Astrocyte of the hippocampus (primary cell): ENCODE data around the gene TRIO.

ENCODE experiments used
- DNase-seq: peaks from one replicate; pipeline ENCODE4 v3.0.0; 2011; ENCODE audit warnings: low read depth, low spot score

TRIO gene

GRCh38 chr5:14450018-14450524, 306.9 kb downstream of the TRIO start:
- peak; percentile 78 for DNase-seq

GRCh38 chr5:14450742-14451141, 307.6 kb downstream of the TRIO start:
- no peak for DNase-seq

DNA sequence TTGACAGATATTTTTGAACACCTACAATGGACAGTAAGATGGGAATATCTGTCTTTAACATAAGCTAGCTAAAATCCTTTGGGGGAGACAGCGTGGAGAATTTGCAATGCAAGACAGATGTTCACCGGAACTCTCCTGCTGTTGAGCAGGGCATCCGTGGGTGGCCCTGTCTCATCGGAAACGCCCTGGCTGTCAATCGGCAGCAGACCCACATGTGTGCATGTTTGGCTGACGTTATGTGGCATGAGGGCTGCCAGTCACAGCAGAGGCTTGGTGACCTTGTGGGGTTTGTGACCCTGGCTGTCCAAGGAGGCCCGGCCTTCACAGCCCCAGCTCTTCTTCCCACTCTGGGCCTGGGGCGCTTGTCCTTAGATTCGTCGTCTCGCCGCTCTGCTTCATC, 308.7 kb downstream of the TRIO start:
- DNase-seq: no peak

- no peak for DNase-seq
These were observed 309.7 kb downstream of the TRIO start for GRCh38 chr5:14452685-14453454.

DNA sequence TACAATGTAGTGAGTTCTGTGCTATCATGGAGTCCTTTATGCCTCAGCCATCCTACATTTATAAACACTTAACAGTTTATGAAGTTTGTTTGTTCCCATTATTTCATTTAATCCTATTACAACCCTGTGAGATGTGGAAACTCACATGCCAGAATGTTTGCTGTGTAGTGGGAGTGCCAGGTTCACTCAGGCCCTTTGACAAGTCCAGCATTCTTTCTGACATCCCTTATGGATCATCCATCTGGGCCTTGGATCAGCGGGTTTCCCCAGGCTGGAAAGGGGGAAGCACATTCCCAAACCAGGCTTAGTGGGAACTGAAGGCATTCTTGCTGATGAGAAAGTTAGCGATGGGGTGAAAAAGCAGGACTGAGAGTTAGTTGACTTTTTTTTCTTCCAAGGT, 310.3 kb downstream of the TRIO start:
- no peak for DNase-seq

GRCh38 chr5:14455814-14456321, 312.7 kb downstream of the TRIO start:
- no peak for DNase-seq

DNA sequence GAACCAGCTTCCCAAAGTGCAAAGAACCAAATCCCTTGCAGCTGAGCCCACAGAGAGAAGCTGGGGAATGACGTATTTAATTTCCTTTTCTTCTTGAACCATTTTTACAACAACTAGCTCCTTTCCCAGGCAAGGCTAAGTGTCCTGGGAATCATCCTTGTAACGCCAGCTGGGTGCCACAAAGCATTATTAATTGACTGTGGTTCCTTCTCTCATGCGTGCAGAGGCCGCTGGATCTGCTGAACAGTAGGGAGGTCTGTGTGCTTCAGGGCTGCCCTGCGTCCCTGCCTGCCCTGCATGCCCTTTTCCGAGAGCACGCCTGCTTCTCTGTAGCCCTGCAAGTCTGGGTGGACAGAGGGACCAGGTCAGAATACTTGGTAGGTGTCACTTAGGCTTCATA, 314.3 kb downstream of the TRIO start:
- no peak for DNase-seq

DNA sequence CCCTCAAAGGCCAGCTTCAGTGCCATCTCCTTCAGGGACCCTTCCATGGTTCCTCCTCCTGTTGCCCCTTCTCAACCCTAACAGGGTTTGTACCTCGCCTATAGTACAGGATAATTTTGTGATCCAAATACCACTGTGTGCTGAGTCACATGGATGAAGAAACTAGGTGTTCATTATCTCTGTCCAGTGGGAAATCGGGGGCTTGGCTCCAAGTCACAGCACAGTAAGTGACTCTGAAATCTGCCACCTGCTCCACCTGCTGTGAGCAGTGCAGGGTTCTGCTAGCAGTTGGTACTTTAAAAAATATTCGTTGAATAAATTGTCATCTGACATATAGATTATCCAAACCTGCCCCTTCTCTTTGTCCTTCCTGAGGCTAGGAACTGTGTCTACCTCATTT, 315.3 kb downstream of the TRIO start:
- DNase-seq: no peak

GRCh38 chr5:14460844-14461398, 317.8 kb downstream of the TRIO start:
- no peak for DNase-seq

DNA sequence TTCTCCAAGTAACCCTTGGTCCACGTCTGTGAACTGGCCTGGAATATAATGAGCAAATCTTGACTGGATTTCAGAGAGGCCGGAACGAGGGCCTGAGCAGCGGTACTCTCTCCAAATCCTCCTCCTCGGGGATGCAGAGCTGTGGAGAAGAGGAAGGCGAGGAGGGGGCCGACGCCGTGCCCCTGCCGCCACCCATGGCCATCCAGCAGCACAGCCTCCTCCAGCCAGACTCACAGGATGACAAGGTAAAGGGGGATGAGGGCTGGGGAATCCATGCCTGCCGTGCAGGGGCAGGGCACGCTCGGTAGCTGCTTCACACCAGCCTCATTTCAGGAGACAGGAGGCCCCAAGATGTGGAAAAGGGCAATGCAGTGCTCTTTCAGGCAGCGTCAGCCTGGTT, 319.5 kb downstream of the TRIO start:
- DNase-seq: no peak

- DNase-seq: no peak
These were observed 320.5 kb downstream of the TRIO start for GRCh38 chr5:14463629-14464028.

GRCh38 chr5:14464096-14464495, 321.0 kb downstream of the TRIO start:
- DNase-seq: no peak

GRCh38 chr5:14464671-14465070, 321.5 kb downstream of the TRIO start:
- no peak for DNase-seq

DNA sequence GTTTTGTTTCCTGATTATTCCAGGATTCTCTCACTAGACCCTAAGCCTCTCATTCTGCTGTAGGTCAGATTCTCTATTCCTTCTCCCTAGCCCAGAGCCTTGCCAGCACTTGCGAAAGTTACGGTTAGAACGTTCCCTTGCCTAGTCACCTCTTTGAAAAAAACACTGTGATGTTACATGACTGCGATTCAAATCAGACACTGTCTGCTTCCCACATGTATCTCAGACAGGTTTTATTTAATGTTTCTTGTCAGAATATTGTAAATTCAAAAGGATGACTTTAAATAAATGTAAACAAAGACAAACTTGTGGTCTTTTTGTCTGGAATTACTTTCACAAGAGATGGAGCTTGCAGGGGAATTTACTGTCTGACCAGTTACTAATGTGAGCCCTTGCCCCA, 322.0 kb downstream of the TRIO start:
- DNase-seq: no peak

DNA sequence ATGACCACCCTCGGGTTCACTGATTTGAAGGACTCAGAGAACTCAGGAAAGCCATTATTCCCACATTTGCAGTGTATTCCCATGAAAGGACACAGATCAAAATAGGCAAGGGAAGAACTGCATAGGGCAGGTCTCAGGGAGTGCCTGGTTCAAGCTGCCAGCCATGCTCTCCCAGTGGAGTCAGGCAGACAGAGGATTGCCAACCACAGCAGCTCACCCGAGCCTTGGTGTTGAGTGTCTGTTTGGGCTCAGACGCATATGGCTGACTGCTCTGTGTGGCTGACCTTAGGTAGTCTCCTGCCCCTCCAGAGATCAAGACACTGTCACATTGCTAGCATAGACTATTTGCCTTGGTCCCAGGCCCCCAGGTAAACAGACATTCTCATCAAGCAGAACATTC, 322.6 kb downstream of the TRIO start:
- DNase-seq: no peak

DNA sequence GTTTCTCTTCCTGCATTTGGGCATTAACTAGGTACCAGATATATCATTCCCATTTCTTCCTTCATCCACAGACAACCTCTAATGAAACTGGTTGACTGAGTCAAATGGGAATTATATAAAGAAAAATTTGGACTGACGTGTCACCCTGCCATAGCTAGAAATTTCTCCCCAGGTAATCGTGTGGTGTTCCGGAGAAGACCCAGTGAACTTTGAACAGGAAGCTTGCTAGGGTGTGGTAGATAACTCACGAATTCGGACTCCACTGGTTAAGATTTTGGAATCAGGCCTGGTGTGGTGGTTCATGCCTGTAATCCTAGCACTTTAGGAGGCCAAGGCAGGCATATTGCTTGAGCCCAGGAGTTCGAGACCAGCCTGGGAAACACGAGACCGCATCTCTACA, 324.1 kb downstream of the TRIO start:
- no peak for DNase-seq

DNA sequence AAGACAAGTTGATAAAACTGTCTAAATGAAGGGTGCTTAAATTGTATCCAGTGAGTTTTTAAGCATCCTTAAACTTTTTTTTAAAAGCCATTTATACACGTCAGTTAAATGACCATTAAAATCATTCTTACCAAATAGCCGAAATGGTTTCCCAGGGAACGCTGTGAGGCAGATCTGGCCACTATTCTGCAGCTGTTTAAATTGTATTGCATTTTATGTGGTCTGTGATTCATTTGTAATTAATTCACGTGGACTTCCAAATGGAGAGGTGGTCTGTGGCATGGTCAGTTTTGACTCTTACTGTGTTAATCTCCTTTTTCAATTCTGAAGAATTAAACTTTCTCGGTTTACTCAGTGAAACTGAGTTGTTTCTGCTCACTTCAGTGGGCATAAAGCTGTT, 324.7 kb downstream of the TRIO start:
- peak; percentile 81 for DNase-seq

GRCh38 chr5:14469551-14470377, 326.6 kb downstream of the TRIO start:
- no peak for DNase-seq

- no peak for DNase-seq
These were observed 328.4 kb downstream of the TRIO start for GRCh38 chr5:14471507-14471906.

DNA sequence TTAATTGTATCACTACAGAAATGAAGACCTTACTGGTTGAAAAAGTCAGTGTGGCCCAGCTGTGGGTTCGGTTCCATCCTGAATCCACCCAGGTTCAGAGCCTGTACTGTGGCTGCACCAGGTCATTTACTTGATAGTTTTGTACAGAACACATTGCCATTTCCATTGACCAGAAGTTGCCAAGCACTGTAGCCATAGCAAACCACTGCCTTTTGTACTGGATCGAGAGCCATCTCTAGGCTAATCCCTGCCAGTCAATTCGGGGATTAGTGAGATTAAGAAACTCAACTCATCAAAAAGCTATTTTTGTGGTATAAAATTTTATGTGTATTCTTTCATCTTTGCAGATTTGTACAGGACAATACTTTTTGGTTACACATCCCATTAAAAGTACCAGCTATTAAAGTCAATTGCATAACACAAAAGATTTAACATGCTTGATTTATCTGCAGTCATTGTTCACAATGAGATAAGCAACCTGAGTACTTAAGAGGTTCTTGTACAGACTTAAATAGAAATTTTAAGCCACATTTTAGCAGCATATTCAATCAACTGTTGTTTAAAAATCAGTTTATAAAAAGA, 329.9 kb downstream of the TRIO start:
- no peak for DNase-seq

GRCh38 chr5:14475045-14475444, 331.9 kb downstream of the TRIO start:
- no peak for DNase-seq
